Activated naive CD4-positive, alpha-beta T cell treated with anti-CD3 and anti-CD28 coated beads, Interleukin-2, amount 10 ng/mL, durations not matched to agents 7 days and 5 days (primary cell): ENCODE data around the gene HSPB7.
"Not testable (repeated sequence)": the region's sequence is repeated elsewhere in the genome, so short reads cannot be mapped to it uniquely, and the experiment has no call there.

Experiments used
- CTCF ChIA-PET: fragments of 350-600 bp; sonication (Branson Sonifier 250); formaldehyde crosslinking; loops from one replicate; lab custom pipeline; 2021; ENCODE audit warnings: antibody characterized with exemption; lab: Charles Lee
- DNase-seq: peaks from one replicate; pipeline ENCODE4 v3.0.0-alpha.2; 2020
- H3K27ac Mint-ChIP-seq: one replicate; pipeline ENCODE4 v1.8.0; 2021; ENCODE audit warnings: mild to moderate bottlenecking, moderate library complexity, mixed read lengths
- H3K27me3 Mint-ChIP-seq: one replicate; pipeline ENCODE4 v1.8.0; 2021; ENCODE audit warnings: mild to moderate bottlenecking, mixed read lengths
- H3K36me3 Mint-ChIP-seq: one replicate; pipeline ENCODE4 v1.8.0; 2021; ENCODE audit warnings: mixed read lengths
- H3K4me1 Mint-ChIP-seq: one replicate; pipeline ENCODE4 v1.8.0; 2021; ENCODE audit warnings: mixed read lengths
- H3K4me3 Mint-ChIP-seq: one replicate; pipeline ENCODE4 v1.8.0; 2021; ENCODE audit warnings: mild to moderate bottlenecking, moderate library complexity, mixed read lengths
- H3K9me3 Mint-ChIP-seq: one replicate; pipeline ENCODE4 v1.8.0; 2021; ENCODE audit warnings: mixed read lengths

HSPB7 gene

DNA sequence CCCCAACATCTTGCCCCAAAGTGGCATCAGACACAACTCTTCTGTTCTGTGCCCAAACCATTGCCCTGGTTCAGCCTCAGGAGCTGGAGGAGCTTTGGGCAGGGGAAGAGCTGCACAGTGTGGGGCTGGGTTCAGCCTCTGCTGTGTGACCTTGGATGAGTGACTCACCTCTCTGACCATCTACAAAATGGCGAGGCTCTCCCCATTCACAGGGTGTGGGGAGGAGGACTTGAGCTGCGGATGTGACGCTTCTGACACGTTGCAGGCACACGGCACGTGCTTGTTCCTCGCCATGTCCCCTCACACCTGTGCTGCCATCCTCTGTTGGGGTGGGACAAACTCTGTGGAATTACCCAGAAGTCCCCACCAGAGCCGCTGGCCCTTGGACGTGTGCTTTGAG lies 24.8 kb upstream of the HSPB7 start:
- peaks cover 31% of the 10 kb centered on the region for H3K27me3 Mint-ChIP-seq
- H3K9me3 Mint-ChIP-seq, H3K4me3 Mint-ChIP-seq, H3K27ac Mint-ChIP-seq, H3K4me1 Mint-ChIP-seq, DNase-seq, CTCF ChIA-PET, H3K36me3 Mint-ChIP-seq: not testable (repeated sequence)

DNA sequence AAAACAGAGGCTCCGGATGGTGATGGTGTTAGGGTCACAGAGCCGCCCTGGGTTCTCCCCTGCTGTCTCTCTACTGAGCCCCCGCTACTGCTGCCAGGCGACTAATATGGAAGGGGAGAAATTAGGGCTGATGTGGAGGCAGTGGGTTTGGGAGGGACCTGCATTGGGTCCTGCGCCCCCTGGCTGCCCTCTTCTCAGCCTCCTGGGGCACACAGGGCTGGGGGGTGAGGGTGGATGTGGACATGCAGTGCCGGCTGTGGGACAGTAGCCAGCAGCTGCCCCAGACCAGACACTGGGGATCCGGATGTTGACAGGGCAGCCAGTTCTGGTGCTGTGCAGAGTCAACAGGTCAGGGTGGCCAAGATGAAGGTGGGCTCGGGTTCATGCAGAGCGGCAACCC lies 24.3 kb upstream of the HSPB7 start:
- no peaks in the 10 kb centered on the region for H3K36me3 Mint-ChIP-seq
- peaks cover 30% of the 10 kb centered on the region for H3K27me3 Mint-ChIP-seq
- no peak for DNase-seq
- H3K4me3 Mint-ChIP-seq = no peak overlapping the region
- H3K27ac Mint-ChIP-seq = no peak overlapping the region
- CTCF ChIA-PET = no interaction called here
- no peaks in the 10 kb centered on the region for H3K9me3 Mint-ChIP-seq
- no peaks in the 10 kb centered on the region for H3K4me1 Mint-ChIP-seq

DNA sequence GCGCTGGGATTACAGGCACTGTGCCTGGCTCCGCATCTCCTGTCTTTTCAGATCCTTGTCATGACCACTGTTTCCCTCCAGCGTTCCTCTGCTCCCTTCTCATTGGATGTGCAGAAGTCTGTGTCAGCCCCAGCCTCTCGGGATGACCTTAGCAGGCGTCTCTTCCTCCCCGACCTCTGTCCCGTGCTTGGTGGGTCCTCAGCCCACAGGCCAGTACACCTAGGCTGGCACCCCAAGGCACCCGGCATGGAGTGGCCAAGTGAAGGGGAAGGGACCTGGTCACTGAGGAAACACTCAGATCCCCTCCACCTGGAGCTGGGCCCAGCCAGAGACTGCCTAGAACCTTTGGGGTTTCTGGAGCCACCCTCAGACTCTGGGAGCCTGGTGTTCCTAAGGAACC lies 23.4 kb upstream of the HSPB7 start:
- Mint-ChIP-seq H3K9me3 (no peaks in the 10 kb centered on the region), H3K27ac (no peak overlapping the region), H3K36me3 (no peaks in the 10 kb centered on the region), H3K27me3 (peaks cover 26% of the 10 kb centered on the region), H3K4me3 (no peak overlapping the region), H3K4me1 (no peaks in the 10 kb centered on the region)
- CTCF ChIA-PET = no interaction called here
- DNase-seq = no peak

DNA sequence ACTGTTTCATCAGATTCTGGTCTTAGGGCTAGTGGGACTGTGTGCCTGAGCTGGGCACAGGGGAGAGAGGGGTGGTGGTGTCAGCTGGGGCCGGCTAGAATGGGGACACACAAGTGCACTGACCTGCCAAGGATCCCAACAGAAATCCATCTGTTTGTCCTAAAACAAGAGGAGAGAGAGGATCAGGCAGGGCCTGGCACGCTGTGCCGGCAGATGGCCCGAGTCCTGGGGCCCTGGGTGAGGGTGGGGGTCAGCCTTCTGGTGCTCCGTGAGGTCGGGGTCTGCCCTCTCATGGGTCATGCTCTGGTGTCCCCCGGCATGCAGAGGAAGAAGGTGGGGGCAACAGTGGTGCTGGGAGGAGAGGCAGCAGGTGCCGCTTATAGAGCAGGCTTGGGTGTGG lies 22.0 kb upstream of the HSPB7 start:
- H3K4me1 Mint-ChIP-seq, H3K36me3 Mint-ChIP-seq, CTCF ChIA-PET, H3K9me3 Mint-ChIP-seq, H3K27ac Mint-ChIP-seq, DNase-seq, H3K4me3 Mint-ChIP-seq: not testable (repeated sequence)
- peaks cover 19% of the 10 kb centered on the region for H3K27me3 Mint-ChIP-seq

DNA sequence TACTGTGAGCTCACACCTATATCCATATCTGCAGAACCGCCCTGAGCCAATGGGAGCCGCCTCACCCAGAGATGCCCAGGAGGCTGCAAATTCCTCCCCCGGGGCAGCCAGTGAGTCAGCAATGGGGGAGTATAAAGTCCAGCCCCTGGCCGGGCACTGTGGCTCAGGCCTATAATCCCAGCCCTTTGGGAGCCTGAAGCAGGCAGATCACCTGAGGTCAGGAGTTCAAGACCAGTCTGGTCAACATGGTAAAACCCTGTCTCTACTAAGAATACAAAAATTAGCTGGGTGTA lies 20.7 kb upstream of the HSPB7 start:
- CTCF ChIA-PET = no interaction called here
- H3K4me3 Mint-ChIP-seq = no peak overlapping the region
- H3K27ac Mint-ChIP-seq = no peak overlapping the region
- H3K27me3 Mint-ChIP-seq = peaks cover 16% of the 10 kb centered on the region
- H3K4me1 Mint-ChIP-seq = no peaks in the 10 kb centered on the region
- H3K36me3 Mint-ChIP-seq = no peaks in the 10 kb centered on the region
- DNase-seq = no peak
- no peaks in the 10 kb centered on the region for H3K9me3 Mint-ChIP-seq

DNA sequence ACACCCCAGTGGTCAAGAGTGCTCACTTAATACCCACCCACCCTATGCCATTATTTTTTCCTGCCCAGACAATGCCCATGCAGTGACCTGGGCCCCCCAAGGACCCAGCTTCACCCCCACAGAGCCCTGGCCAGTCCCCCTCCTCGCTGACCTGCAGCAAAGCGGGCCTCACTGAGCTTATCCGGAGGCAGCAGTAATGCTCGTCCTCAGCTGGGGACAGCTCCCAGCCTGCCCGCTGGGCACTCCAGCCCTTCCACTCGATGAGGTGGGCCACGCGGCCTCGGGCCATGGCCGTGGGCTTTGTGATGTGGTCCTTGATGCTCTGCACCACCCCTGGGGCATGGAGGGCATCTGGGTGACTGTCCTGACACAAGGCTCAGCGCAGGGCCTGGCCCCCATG lies 18.6 kb upstream of the HSPB7 start:
- CTCF ChIA-PET = interaction anchor here (0.6 kb wide), 1 partner anchor 28 kb away, joined by 3 read pairs; no protein-coding TSS in a partner anchor
- not testable (repeated sequence) for H3K27ac Mint-ChIP-seq, H3K36me3 Mint-ChIP-seq, H3K4me3 Mint-ChIP-seq, DNase-seq, H3K9me3 Mint-ChIP-seq, H3K4me1 Mint-ChIP-seq
- peaks cover 12% of the 10 kb centered on the region for H3K27me3 Mint-ChIP-seq

DNA sequence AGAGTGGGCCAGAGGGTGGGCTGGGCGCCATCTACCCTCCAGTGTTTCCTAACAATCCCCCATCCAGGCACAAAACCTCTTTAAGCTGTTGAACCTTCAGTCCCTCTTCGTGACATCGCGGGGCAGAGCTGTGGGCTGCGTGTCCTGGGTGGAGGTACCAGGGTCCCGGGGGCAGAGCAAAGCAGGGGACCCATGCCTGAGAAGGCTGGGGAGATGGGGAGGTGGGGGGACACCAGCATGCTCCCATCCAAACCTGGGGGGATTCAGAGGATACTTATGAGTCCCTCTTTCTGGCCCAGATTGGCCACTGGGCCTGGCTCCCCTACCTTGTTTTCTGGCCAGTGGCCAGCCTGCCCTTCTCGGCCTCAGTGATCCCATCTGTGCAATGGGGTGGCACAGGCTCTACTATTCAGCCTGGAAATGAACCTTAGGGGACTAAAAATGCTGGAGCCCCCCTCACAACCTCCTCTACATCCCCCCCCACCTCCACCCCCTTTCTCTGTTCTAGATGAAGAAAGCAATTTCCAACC lies 15.3 kb upstream of the HSPB7 start:
- H3K4me1 Mint-ChIP-seq, H3K27ac Mint-ChIP-seq, H3K4me3 Mint-ChIP-seq, H3K36me3 Mint-ChIP-seq, DNase-seq, H3K9me3 Mint-ChIP-seq: not testable (repeated sequence)
- H3K27me3 Mint-ChIP-seq = peaks cover 24% of the 10 kb centered on the region
- CTCF ChIA-PET = interaction anchor here (0.6 to 0.7 kb wide), 2 partner anchors 24 to 215 kb away, joined by 3 read pairs; no protein-coding TSS in a partner anchor

DNA sequence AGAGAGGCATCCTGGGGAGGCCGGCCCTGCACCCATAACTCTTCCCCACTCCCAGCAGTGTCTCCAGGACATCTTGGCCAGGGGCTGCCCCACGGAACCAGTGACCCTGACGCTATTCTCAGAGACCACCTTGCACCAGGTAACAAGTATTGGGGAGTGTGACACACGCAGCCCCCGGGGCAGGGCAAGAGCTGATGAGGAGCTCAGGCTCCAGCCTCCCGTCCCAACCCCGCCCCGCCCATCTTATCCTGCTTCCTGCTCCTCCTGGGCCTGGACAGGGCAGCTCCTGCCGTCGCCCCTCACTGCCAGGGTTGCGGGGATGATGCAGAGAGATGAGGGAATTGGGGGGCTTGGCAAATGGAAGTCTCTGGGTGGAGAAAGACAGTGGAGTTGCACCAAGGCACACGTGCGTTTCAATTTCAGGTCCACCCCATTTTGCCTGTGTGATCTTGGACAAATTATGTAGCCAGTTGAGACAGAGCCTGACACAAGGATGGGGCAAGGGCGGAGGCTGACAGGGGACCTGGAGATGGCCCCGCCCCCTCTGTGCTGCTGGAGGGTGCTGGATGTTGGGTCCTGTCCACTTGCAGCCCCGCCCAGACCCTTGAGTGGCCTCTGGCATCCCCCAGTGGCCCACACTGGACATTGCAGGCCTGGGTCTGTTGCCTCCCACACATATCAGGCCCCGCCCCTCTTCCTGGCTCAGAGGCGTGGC lies 14.7 kb upstream of the HSPB7 start:
- no peaks in the 10 kb centered on the region for H3K36me3 Mint-ChIP-seq
- H3K9me3 Mint-ChIP-seq = no peaks in the 10 kb centered on the region
- H3K4me3 Mint-ChIP-seq = no peak overlapping the region
- peaks cover 27% of the 10 kb centered on the region for H3K27me3 Mint-ChIP-seq
- H3K27ac Mint-ChIP-seq = no peak overlapping the region
- H3K4me1 Mint-ChIP-seq = peaks cover 2% of the 10 kb centered on the region
- CTCF ChIA-PET = interaction anchor here (0.7 to 1.8 kb wide), 4 partner anchors 11 to 218 kb away, joined by 3 to 9 read pairs (median 4); partner anchors contain the start of gene CLCNKA
- DNase-seq = peak; percentile 60

DNA sequence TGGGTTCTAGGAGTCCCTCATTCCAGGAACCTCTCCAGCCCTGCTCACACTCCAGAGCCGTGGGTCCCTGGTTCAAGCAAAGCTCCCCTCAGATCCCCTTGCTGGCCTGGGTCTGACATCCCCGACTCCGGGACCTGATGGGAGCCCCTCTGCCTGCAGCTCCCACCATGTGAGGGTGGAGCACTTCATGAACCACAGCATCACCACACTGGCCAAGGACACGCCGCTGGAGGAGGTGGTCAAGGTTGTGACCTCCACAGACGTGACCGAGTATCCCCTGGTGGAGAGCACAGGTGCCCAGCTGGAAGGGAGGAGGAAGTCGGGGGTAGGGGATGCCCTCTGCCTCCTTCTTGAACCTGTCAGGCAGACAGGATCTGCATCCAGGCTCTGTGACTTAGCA lies 13.7 kb upstream of the HSPB7 start:
- no peak for DNase-seq
- Mint-ChIP-seq H3K27ac (no peak overlapping the region), H3K4me3 (no peak overlapping the region), H3K36me3 (no peaks in the 10 kb centered on the region), H3K4me1 (peaks cover 2% of the 10 kb centered on the region), H3K27me3 (peaks cover 26% of the 10 kb centered on the region), H3K9me3 (no peaks in the 10 kb centered on the region)
- CTCF ChIA-PET = interaction anchor here (1.0 to 1.8 kb wide), 2 partner anchors 22 to 217 kb away, joined by 4 to 9 read pairs; no protein-coding TSS in a partner anchor

DNA sequence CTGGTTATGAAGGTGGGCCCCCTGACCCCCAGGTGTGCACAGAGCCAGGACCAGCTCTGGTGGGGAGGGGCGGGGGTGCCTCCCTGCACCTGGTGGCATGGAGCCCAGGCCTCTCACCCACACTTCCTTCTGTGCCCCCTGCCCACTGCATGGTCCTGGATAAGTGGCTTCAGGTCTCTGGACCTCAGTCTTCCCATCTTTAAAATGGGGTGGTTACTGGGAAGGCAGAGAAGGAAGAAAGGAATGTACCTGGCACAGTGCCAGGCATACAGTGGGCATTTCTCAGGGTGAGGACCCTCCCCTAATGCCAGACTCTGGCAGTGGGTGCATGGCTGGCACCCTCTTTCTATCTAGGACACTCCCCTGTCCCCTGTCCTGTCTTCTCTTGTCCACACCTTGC lies 11.4 kb upstream of the HSPB7 start:
- CTCF ChIA-PET = no interaction called here
- H3K36me3 Mint-ChIP-seq = no peaks in the 10 kb centered on the region
- H3K27me3 Mint-ChIP-seq = peaks cover 44% of the 10 kb centered on the region
- no peak overlapping the region for H3K4me3 Mint-ChIP-seq
- H3K4me1 Mint-ChIP-seq = peaks cover 2% of the 10 kb centered on the region
- DNase-seq = no peak
- no peaks in the 10 kb centered on the region for H3K9me3 Mint-ChIP-seq
- no peak overlapping the region for H3K27ac Mint-ChIP-seq

DNA sequence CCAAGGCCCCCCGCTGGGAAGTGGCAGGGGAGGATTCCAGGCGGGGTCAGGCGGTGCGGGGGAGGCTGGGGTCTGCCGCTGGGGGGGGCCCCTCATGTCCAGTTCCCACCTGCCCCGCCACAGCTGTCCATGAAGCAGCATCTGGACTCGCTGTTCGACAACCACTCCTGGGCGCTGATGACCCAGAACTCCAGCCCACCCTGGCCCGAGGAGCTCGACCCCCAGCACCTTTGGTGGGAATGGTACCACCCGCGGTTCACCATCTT lies 11.1 kb upstream of the HSPB7 start:
- H3K36me3 Mint-ChIP-seq, H3K9me3 Mint-ChIP-seq, DNase-seq, H3K4me3 Mint-ChIP-seq, H3K4me1 Mint-ChIP-seq, H3K27ac Mint-ChIP-seq: not testable (repeated sequence)
- CTCF ChIA-PET = interaction anchor here (1.0 kb wide), 1 partner anchor 19 kb away, joined by 3 read pairs; no protein-coding TSS in a partner anchor
- peaks cover 47% of the 10 kb centered on the region for H3K27me3 Mint-ChIP-seq

DNA sequence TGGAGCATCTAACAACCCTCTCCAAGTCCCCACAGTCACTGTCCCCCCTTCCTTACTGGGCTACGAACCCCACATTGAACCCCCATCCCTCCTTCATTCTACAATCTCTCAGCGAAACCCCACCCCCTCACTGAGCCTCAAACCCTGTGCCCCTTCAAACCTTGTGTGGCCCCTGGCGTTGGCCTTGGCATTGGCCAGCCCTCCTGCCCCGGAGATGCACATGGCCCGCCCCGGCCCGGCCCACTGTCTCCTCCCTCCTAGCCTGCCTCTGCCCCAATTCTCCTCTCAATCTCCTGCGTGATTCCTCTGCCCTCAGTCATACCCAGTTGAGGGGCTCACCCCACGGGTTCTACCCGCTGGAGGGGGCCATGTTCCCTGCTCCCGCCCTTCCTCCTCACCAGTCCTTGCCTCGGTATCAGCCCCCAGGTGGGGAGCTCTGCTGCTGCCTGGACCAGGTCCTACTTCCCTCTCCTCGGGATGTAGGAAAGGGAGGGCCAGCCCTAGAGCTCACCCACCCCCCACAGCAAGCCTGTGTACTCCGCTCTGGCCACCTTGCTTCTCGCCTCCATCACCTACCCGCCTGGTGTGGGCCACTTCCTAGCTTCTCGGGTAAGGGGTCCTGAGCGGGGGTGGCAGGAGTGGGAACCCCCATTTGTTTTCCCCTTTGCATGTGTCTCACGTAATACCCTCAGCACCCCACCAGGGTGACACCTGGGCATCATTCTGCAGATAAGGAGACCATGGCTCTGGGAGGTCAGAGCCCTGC lies 10.6 kb upstream of the HSPB7 start:
- CTCF ChIA-PET = interaction anchor here (1.0 kb wide), 1 partner anchor 19 kb away, joined by 3 read pairs; no protein-coding TSS in a partner anchor
- no peak overlapping the region for H3K27ac Mint-ChIP-seq

DNA sequence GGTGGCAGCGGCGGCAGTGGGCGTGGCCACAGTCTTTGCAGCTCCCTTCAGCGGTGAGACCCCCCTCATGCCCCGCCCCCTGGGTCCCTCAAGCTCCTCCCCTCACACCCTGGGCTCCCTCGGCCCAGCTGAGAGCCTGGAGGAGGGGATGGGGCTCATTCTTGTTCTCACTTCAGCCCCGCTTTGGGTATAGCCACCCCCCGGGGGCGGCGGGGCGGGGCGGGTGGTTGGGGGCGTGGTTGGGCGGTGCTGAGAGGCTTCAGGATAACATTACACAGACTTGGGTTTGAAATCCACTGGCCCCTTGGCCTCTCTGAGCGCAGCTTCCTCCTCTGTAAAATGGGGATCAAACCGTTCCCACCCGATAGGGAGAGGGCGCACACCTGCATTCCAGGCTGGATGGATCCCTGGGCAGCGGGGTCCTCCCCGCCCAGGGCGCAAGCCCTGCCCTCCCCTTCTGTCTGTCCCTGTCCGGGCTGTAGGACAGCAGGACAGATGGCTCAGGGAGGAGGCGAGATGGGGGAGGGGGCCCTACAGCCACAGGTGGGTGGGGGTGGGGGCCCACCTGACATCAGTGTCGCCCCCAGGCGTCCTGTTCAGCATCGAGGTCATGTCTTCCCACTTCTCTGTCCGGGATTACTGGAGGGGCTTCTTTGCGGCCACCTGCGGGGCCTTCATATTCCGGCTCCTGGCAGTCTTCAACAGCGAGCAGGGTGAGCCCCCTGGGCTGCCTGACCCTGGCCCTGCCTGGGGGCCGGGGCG lies 9.1 kb upstream of the HSPB7 start:
- H3K4me3 Mint-ChIP-seq = no peak overlapping the region
- CTCF ChIA-PET = no interaction called here

More for the DNA sequence above, 10.6 kb upstream of the HSPB7 start:
- H3K4me3 Mint-ChIP-seq = no peak overlapping the region
- no peaks in the 10 kb centered on the region for H3K9me3 Mint-ChIP-seq
- no peaks in the 10 kb centered on the region for H3K36me3 Mint-ChIP-seq
- DNase-seq = no peak
- H3K4me1 Mint-ChIP-seq = peaks cover 2% of the 10 kb centered on the region
- H3K27me3 Mint-ChIP-seq = peaks cover 51% of the 10 kb centered on the region

DNA sequence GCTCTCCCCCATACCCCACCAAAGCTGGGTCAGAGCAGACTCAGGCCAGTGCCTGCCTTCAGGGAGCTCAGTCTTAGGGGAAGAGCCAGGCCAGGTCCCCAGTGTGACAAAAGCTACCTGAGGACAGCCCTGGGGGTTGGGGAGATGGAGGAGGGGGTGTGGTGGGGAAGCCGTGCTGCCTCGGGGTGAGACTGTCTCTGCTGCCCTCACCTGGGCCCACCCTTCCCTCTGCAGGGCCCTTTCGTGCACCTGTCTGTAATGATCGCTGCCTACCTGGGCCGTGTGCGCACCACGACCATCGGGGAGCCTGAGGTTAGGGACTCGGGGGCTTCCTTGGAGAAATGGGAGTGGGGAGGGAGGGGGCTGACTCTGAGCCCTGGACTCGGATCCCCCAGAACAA lies 8.5 kb upstream of the HSPB7 start:
- H3K4me1 Mint-ChIP-seq, H3K36me3 Mint-ChIP-seq, DNase-seq, H3K27ac Mint-ChIP-seq, H3K9me3 Mint-ChIP-seq, H3K4me3 Mint-ChIP-seq: not testable (repeated sequence)
- H3K27me3 Mint-ChIP-seq = peaks cover 66% of the 10 kb centered on the region
- CTCF ChIA-PET = interaction anchor here (0.8 to 1.3 kb wide), 2 partner anchors 14 to 234 kb away, joined by 3 read pairs; no protein-coding TSS in a partner anchor

More for the DNA sequence above, 9.1 kb upstream of the HSPB7 start:
- peaks cover 60% of the 10 kb centered on the region for H3K27me3 Mint-ChIP-seq
- H3K9me3 Mint-ChIP-seq = no peaks in the 10 kb centered on the region
- peak; percentile 47 for DNase-seq
- peaks cover 2% of the 10 kb centered on the region for H3K4me1 Mint-ChIP-seq
- no peak overlapping the region for H3K27ac Mint-ChIP-seq
- no peaks in the 10 kb centered on the region for H3K36me3 Mint-ChIP-seq
